NCI-H1048 (cell line): Measurements from ENCODE around the gene SLC39A11.

Source experiments
- DNase-seq: peaks from one replicate; lab custom pipeline; 2025; lab: John Stamatoyannopoulos, UW

Gene SLC39A11

GRCh38 chr17:72976971-72977770 lies 115.3 kb downstream of the SLC39A11 start:
- no peak for DNase-seq

DNA sequence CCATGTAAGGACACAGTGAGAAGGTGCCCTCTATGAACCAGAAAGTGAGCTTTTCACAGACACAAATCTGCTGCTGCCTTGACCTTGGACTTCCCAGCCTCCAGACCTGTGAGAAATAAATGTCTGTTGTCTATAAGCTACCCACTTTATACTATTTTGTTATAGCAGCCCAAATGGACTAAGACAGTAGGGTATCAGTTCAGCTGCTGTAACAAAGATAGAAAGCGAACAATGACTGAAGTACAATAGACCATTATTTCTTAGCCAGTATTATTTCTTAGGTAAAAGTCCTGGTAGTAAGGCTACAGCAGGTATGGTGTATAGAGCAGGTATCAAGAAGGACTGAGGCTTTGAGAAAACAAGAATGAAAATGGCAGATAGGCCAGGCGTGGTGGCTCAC lies 117.0 kb downstream of the SLC39A11 start:
- DNase-seq, result no peak

DNA sequence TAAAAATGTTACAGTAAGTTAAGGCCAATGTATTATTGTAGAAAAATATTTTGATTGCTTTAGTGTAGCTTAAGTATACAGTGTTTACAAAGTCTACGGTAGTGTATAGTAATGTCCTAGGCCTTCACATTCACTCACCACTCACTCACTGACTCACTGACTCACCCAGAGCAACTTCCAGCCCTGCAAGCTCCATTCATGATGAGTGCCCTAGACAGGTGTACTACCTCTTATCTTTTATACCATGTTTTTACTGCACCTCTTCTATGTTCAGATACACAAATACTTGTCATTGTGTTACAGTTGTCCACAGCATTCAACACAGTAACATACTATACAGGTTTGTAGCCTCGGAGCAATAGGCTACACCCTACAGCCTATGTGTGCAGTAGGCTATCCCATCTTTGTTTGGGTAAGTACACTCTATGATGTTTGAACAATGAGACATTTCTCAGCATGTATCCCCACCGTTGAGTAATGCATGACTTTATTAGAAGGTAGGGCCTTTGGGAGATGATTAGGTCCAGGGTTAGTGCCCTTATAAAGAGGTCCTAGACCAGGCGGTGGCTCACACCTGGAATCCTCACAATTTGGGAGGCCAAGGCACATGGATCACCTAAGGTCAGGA lies 117.8 kb downstream of the SLC39A11 start:
- no peak for DNase-seq

DNA sequence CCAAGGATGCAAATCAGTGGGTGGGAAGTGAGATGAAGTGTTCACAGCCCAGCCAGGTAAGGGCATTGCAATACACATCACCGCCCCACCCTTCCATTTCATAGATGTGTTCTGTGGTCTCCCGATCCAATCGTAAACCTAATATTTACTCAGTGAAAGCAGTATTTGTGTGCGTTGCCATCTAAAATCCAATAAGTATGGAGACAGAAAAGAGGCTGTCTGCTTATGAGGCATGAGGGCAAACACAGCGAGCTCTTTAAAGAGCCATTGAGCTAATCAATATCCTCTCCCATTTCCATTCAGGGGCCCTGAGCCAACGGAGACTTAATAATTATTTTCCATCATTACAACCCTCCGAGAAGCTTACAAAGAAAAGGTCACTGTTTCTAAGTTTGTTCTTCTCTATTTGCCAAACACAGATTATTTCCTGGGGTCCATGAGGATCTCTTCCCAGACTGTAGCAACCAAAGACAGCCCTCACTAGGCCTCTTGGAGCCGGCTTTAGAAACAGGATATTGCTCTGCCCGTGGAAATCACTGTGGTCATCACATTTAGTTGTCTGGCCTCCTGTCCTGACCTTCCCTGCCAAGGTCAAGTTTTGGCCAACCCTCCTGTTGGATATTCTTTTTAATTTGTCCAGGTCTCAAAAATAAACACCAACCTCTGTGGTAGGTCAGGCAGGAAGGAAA lies 120.1 kb downstream of the SLC39A11 start:
- DNase-seq, result no peak

GRCh38 chr17:72971226-72971880 lies 121.1 kb downstream of the SLC39A11 start:
- DNase-seq, result no peak

- no peak for DNase-seq
Observed at GRCh38 chr17:72970797-72971196, 121.7 kb downstream of the SLC39A11 start.

DNA sequence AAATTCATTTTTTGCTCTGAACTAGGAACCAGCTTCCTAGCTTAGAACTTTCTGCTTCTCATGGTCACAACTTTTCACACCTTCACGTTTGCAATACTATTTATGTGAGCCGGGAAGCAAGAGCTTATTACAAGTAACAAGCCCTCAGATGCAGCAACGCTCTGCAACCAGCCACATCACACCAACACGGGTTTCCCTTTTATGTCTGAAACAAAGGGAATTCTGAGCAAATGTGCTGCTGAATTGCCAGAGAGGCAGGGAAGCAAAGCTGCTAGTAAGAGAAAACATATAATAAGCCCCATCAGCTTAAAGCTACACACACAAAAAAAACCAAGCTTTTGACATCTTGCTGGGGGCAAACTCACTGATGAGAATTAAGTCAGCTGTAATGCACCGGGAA lies 122.2 kb downstream of the SLC39A11 start:
- DNase-seq, result no peak

DNA sequence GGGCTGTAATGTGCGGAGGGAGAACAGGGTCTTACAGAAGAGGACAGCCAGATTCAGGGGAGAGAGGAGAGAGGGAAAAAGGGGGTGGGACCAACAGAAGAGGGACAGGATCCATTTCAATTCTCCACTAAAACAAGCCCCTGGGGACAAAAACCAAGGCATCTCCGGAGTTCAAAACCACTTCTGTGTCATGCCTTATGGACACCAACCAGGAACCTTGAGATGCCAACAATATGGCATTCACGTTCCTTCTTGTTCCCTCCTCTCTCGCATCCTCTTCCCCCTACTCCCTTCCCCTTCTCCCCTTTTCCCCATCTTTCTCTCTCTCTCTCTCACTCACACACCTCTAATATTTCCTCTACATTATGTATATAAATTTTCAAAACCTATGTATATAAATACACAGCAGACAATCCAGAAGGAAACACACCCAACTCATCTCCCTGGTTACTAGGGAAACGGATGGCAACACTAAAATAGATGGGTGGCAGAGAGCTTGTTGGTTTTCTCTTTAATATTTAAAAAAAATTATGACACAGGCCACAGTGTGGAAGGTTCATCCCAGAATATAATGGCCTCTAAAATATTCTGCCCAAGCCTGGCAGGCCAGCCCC lies 123.1 kb downstream of the SLC39A11 start:
- no peak for DNase-seq

DNA sequence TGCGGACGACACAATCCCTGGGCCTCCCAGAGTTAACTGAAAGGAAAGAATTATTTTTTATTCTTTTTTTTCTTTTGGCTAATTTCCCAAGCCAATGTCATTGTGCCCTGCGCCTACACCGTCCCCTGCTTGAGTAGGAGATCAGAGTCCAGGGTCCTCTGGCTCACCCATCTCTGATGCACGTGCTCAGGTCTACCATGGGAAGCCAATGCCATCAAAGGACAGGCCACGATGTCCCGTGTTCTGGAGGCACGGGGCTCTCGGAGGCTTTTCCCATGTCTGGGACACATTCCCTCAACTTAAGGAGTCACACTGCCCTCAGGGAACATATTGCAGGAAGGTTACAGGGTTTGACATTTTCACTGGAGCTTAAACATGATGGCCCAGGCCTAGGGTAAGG lies 123.7 kb downstream of the SLC39A11 start:
- no peak for DNase-seq

DNA sequence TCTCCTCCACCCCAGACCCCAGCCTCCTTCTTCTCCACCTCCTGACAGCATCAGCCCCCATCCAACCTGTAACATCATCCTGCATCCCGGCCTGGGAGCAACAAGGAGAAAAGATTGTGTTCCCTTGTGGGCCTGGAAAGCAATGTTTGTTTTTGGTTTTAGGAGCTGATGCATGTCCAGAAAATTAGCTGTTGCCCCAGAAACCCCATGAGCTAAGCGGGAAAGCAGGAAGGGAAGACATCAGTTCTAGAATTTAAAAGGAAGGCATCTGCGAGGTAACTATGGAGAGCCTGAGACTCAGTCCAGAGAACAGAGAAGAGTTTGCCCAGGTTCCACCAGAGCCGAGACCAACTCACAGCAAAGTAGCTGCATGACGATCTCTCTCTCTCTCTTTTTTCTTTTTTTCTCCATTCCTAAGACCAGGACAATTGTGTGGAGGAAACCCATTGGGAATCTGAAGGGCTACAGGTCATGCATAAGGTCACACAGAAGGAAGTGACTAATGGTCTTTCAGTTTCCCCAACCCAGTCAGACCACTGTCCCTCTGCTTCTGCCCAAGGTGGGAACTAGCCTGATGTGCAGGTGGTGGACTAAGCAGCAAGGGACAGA lies 124.4 kb downstream of the SLC39A11 start:
- DNase-seq, result no peak

GRCh38 chr17:72967277-72967970 lies 125.1 kb downstream of the SLC39A11 start:
- no peak for DNase-seq

- no peak for DNase-seq
Observed at GRCh38 chr17:72962106-72962505, 130.4 kb downstream of the SLC39A11 start.

DNA sequence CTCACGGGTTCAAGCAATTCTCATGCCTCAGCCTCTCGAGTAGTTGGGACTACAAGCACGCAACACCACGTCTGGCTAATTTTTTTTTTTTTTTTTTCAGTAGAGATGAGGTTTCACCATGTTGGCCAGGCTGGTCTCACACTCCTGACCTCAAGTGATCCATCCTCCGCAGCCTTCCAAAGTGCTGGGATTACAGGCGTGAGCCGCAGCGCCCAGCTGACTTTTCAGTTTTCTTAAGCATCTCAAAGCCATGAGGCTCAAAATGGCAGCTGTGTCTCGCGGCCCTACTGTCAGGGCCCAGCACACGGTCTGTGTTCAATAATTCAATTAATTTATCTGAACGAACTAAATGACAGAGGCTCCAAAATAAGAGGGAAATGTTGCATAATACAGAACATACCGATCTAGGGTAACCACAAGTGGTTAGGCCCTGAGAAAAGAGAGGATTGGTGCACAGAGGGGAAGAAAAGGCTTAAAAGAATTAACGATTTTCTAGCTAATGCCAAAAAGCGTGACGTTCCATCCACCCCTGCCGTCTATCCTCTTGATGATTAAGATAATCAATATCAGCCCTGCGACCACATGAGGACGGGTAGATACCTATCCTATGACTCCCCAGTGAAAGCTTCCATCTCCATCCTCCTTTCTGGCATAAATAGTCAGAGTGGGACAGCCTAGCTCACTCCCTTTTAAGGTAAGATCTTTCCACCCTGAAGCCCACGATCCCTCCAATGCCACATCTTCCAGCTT lies 136.9 kb downstream of the SLC39A11 start:
- DNase-seq, result no peak

DNA sequence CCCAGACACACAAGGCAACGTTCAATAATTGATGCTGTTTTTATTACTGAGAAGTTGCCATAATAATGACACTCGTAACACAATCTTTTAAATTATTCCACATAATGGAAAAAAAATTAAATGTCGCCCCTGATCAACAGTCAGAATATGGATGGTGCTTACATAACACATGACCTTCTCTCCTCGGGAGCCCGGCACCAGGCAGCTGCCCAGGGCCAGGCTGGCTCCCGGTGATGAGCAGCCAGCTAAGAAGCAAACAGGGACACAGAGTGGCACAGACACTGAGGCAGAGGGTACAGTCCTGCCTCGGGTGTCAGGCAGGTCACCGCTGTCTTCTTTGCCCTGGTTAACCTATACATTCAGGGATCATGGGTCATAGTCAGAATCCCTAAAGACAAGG lies 137.9 kb downstream of the SLC39A11 start:
- no peak for DNase-seq

DNA sequence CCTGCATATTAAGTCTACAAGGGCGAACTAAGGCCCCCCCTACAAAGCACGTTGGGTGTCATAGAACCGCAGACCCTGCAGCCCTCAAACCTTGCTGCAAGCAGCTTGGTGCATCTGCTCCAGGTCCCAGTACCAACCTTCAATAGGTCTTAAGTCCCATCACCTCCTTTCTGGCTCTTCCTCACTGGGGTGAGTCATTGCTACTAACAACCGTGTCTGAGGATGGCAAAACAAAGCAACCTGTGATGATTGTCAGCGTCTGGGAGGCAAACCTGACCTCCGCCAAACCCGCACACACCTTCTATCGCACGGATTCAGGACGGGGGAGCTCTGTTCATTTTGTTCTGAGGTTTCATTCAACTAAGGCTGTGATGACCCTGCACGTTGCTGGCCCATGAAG lies 138.9 kb downstream of the SLC39A11 start:
- no peak for DNase-seq

DNA sequence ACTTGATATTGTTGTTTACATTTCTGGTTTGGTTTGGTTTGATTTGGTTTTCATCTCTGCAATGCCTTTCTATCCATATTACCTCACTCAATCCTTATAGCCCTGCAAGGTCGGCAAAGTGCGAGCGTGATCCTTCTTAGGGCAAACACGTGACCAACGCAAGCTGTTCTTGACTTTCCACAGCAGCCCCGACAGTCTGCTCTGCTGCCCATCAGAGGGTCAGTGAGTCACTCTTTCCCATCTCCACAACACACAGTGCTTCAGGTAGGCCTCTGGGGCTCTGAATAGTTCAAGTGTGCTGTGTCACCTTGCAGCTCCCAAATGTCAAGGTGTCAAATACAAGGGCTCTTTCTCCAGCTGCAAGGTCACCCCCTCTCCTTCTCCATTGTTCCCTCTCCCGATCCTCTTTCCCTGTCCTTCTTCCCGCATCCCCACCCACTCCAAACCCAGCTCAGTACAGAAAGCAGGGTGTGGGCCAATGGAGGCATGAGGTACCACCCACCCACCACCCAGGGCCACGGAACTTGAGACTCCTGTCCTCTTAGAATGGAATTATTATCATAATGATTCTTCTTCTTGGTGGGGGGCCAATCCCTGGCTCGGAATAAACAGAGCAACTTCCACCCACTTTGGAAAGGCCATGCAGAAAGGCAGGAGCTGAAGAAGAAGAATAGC lies 139.7 kb downstream of the SLC39A11 start:
- DNase-seq, result no peak

DNA sequence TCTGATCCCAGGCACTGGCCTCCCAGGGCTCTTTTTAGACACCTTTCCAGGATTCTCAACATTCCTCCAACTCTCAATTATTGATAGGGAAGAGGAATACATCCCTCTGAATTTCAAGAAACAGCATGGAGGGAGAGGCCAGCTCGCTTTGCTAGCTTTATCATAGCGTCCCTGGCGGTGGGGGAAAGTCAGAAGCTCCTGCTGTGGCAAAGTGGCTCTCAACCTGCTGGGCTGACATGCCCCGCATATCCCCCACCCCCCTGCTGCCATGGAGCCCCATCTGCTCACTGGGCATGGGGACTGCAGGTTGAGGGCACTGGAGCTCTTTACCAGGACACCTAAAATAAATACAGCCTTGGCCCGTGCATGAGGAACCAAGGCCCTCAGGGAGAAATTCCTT lies 140.3 kb downstream of the SLC39A11 start:
- no peak for DNase-seq

- DNase-seq, result no peak
Observed at GRCh38 chr17:72950242-72950931, 142.1 kb downstream of the SLC39A11 start.

GRCh38 chr17:72948115-72948514 lies 144.4 kb downstream of the SLC39A11 start:
- no peak for DNase-seq
